A673 (cell line): ENCODE data around the gene LRRC4.

ENCODE experiments used
- EZH2 ChIP-seq: fragments of 200-600 bp; sonication (generic); IDR thresholded peaks from 2 replicates; pipeline ENCODE4 v1.6.1; 2017; ENCODE audit warnings: borderline replicate concordance, low read depth, mild to moderate bottlenecking, mixed read lengths, antibody characterized with exemption, low read length; ENCODE audit not compliant: poor library complexity, severe bottlenecking
- TF ChIP-seq, protein P1 (sequence below): fragments of 300-800, 200-600 bp; sonication (generic); conservative IDR thresholded peaks from 2 replicates; pipeline ENCODE4 v1.5.1; 2017; ENCODE audit warnings: low read depth, mild to moderate bottlenecking, antibody characterized with exemption, low read length, moderate library complexity, mixed read lengths

DNA sequence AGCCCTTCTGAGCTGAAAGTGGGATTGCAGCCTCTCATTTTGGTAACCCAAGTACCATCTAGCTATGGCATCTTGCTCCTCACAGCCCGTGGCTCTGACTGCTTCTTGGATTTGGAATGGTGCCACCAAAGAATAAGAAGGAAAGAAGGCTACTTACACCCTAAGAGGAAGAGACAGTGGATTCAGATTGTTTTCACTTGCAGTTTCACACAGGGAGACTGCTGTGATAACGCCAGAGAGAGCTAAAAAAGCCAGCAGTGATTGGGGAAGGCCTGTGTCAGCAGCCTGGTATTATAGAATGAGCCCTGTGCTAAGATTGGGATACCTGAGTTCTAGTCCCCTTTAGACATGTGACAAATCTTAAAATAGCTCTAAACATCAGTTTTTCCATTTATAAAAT, 3.6 kb upstream of the LRRC4 start:
- TF ChIP-seq, protein P1, sequence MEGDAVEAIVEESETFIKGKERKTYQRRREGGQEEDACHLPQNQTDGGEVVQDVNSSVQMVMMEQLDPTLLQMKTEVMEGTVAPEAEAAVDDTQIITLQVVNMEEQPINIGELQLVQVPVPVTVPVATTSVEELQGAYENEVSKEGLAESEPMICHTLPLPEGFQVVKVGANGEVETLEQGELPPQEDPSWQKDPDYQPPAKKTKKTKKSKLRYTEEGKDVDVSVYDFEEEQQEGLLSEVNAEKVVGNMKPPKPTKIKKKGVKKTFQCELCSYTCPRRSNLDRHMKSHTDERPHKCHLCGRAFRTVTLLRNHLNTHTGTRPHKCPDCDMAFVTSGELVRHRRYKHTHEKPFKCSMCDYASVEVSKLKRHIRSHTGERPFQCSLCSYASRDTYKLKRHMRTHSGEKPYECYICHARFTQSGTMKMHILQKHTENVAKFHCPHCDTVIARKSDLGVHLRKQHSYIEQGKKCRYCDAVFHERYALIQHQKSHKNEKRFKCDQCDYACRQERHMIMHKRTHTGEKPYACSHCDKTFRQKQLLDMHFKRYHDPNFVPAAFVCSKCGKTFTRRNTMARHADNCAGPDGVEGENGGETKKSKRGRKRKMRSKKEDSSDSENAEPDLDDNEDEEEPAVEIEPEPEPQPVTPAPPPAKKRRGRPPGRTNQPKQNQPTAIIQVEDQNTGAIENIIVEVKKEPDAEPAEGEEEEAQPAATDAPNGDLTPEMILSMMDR, result no peak
- no peak for TF ChIP-seq EZH2
